HepG2 (cell line): Measurements from ENCODE around the gene PSMA3. TPM values are rescaled to one million over a fixed set of nuclear protein-coding genes. Genes with fewer than 3 reads are reported as not detected.
A peak's percentile ranks its signal among the peaks of the same experiment; 100 is the strongest.

Experiments used
- BCLAF1 ChIP-seq: fragments of 450-650 bp; IDR thresholded peaks from 2 replicates; pipeline ENCODE4 v1.6.1; 2017; ENCODE audit warnings: mild to moderate bottlenecking
- DR1 ChIP-seq: sonication (generic); formaldehyde crosslinking; IDR thresholded peaks from 2 replicates; pipeline ENCODE4 v1.8.0; 2021; ENCODE audit warnings: mild to moderate bottlenecking, missing genetic modification reagents, inconsistent platforms
- HCFC1 ChIP-seq: fragments of 150-350 bp; IDR thresholded peaks from 2 replicates; pipeline ENCODE4 v1.6.1; 2014; ENCODE audit warnings: low read depth, low read length
- MED8 ChIP-seq: sonication (generic); formaldehyde crosslinking; IDR thresholded peaks from 2 replicates; pipeline ENCODE4 v1.8.1; 2023; ENCODE audit warnings: mild to moderate bottlenecking, missing genetic modification reagents; ENCODE audit not compliant: insufficient replicate concordance
- NFYB ChIP-seq: sonication (generic); formaldehyde crosslinking; IDR thresholded peaks from 2 replicates; pipeline ENCODE4 v1.4.0; 2020; ENCODE audit warnings: missing genetic modification reagents
- NR0B2 ChIP-seq: sonication (generic); formaldehyde crosslinking; IDR thresholded peaks from 2 replicates; pipeline ENCODE4 v1.4.0; 2020; ENCODE audit warnings: mild to moderate bottlenecking, missing genetic modification reagents
- PAXIP1 ChIP-seq: sonication (generic); formaldehyde crosslinking; conservative IDR thresholded peaks from 2 replicates; pipeline ENCODE4 v1.4.0; 2020; ENCODE audit warnings: mild to moderate bottlenecking, missing genetic modification reagents, moderate library complexity
- PHF5A ChIP-seq: IDR thresholded peaks from one replicate; pipeline ENCODE4 v1.6.1; 2018; ENCODE audit warnings: low read depth, missing genetic modification reagents; ENCODE audit not compliant: unreplicated experiment
- REST ChIP-seq, 2 experiments: IDR thresholded peaks; 2 replicates each; pipeline ENCODE4 v1.6.1; 2011 to 2012; ENCODE audit warnings: low read length in 2 of 2, borderline replicate concordance in 1 of 2, low read depth in 1 of 2, mild to moderate bottlenecking in 1 of 2, moderate library complexity in 1 of 2
- SALL2 ChIP-seq: sonication (generic); formaldehyde crosslinking; IDR thresholded peaks from 2 replicates; pipeline ENCODE4 v1.8.1; 2023; ENCODE audit warnings: mild to moderate bottlenecking, missing genetic modification reagents, inconsistent platforms
- SKIL ChIP-seq: sonication (generic); formaldehyde crosslinking; IDR thresholded peaks from 2 replicates; pipeline ENCODE4 v1.8.0; 2022; ENCODE audit warnings: missing genetic modification reagents, mild to moderate bottlenecking, moderate library complexity, borderline replicate concordance
- WIZ ChIP-seq: sonication (generic); formaldehyde crosslinking; IDR thresholded peaks from 2 replicates; pipeline ENCODE4 v1.5.1; 2020; ENCODE audit warnings: mild to moderate bottlenecking, missing genetic modification reagents
- YEATS4 ChIP-seq: sonication (generic); formaldehyde crosslinking; IDR thresholded peaks from 2 replicates; pipeline ENCODE4 v1.4.0; 2020; ENCODE audit warnings: missing genetic modification reagents, borderline replicate concordance
- ZNF326 ChIP-seq: sonication (generic); formaldehyde crosslinking; IDR thresholded peaks from 2 replicates; pipeline ENCODE4 v1.4.0; 2020; ENCODE audit warnings: missing genetic modification reagents, borderline replicate concordance
- ZNF570 ChIP-seq: sonication (generic); formaldehyde crosslinking; IDR thresholded peaks from 2 replicates; pipeline ENCODE4 v1.4.0; 2020; ENCODE audit warnings: mild to moderate bottlenecking, missing genetic modification reagents, borderline replicate concordance
- polyA plus RNA-seq, 8 experiments: library from polyadenylated mRNA; depleted of rRNA in 3 of 8; stranded (reverse) in 7 of 8; unstranded in 1 of 8; fragments of >200 nt; fragmentation: Illumina TruSeq in 4 of 8; extraction: Trizol in 4 of 8; gene quantifications; 2 replicates each; pipeline versions ENCODE4 v1.2.1 to v1.2.3, GENCODE V29; 2011 to 2016; ENCODE audit warnings: low read depth in 4 of 8, missing spikeins in 1 of 8, mixed read lengths in 1 of 8; ENCODE audit not compliant: insufficient read depth in 1 of 8
- total RNA-seq, 5 experiments: library from RNA; depleted of rRNA; stranded (reverse); fragments of >200 nt; fragmentation: Illumina TruSeq; extraction: Trizol; gene quantifications; 2 replicates each; pipeline ENCODE4 v1.2.3, GENCODE V29; 2016; ENCODE audit warnings: low read depth in 1 of 5

Gene PSMA3
- total and polyA plus RNA-seq, 2 of the 13 experiments (the other 11 are each of a cell fraction or from before 2014, with no cell fraction given) = 232 to 275 TPM

GRCh38 chr14:58199726-58200479 is 44.7 kb upstream of the PSMA3 start, which contains the start of gene ACTR10 (continued):
- TF ChIP-seq WIZ (CRISPR knock-in tag) = no peak
- no peak for TF ChIP-seq BCLAF1
- TF ChIP-seq MED8 = no peak
- no peak for TF ChIP-seq ZNF326
- no peak for TF ChIP-seq NR0B2 (CRISPR knock-in tag)
- no peak for TF ChIP-seq DR1 (CRISPR knock-in tag)
- no peak for TF ChIP-seq ZNF570 (CRISPR knock-in tag)
- no peak for TF ChIP-seq SKIL (CRISPR knock-in tag)
- no peak for TF ChIP-seq PHF5A (CRISPR knock-in tag)
- no peak for TF ChIP-seq SALL2 (CRISPR knock-in tag)
- no peak for TF ChIP-seq PAXIP1 (CRISPR knock-in tag)
- TF ChIP-seq YEATS4 (CRISPR knock-in tag) = peak; percentile 63; the same call in 1 of the 2 replicates
- no peak for TF ChIP-seq NFYB (CRISPR knock-in tag)
- 0 out of 2 replicates have a peak, but pooled peaks have one; percentile 14 for TF ChIP-seq HCFC1
- no peak for TF ChIP-seq REST (IDR thresholded peaks at IDR 0.05; ENCODE audit: borderline replicate concordance in 1 of 2, low read depth in 1 of 2, low read length in 2 of 2)
